IPS DF 6.9 (cell line): ENCODE data around the gene CFAP100.

Source experiments
- DNase-seq: peaks from one replicate; pipeline ENCODE4 v3.0.0-alpha.2; 2013; ENCODE audit warnings: low read depth, low spot score
- H3K27ac ChIP-seq: one replicate; pipeline ENCODE4 v1.5.1; 2013; ENCODE audit warnings: low read length, control low read depth
- H3K27me3 ChIP-seq: 2 replicates; pipeline ENCODE4 v1.6.1; 2013; ENCODE audit warnings: mild to moderate bottlenecking, low read length; ENCODE audit not compliant: control insufficient read depth, insufficient read depth
- H3K36me3 ChIP-seq: 2 replicates; pipeline ENCODE4 v1.6.1; 2013; ENCODE audit warnings: low read length; ENCODE audit not compliant: control insufficient read depth, insufficient read depth
- H3K4me1 ChIP-seq: 2 replicates; pipeline ENCODE4 v1.6.1; 2013; ENCODE audit warnings: low read length; ENCODE audit not compliant: control insufficient read depth, insufficient read depth
- H3K4me3 ChIP-seq: 2 replicates; pipeline ENCODE4 v1.5.1; 2013; ENCODE audit warnings: mild to moderate bottlenecking, low read length
- H3K9me3 ChIP-seq: 2 replicates; pipeline ENCODE4 v1.6.1; 2013; ENCODE audit warnings: low read length, inconsistent platforms; ENCODE audit not compliant: control insufficient read depth, insufficient read depth
- WGBS: extraction: QIAGEN DNeasy Blood & Tissue Kit; methylation state at CpG from one replicate; pipeline ENCODE4 v1.1.7; 2013; ENCODE audit warnings: mixed read lengths, missing lambda C conversion rate; ENCODE audit not compliant: insufficient read length, insufficient coverage; 5-methylcytosine and 5-hydroxymethylcytosine counted together

CFAP100 gene

GRCh38 chr3:126402666-126403302 is 8.1 kb downstream of the CFAP100 start:
- WGBS: no CpG with 5 or more reads among the region's 12 CpGs
- H3K27ac ChIP-seq: no peak overlapping the region

DNA sequence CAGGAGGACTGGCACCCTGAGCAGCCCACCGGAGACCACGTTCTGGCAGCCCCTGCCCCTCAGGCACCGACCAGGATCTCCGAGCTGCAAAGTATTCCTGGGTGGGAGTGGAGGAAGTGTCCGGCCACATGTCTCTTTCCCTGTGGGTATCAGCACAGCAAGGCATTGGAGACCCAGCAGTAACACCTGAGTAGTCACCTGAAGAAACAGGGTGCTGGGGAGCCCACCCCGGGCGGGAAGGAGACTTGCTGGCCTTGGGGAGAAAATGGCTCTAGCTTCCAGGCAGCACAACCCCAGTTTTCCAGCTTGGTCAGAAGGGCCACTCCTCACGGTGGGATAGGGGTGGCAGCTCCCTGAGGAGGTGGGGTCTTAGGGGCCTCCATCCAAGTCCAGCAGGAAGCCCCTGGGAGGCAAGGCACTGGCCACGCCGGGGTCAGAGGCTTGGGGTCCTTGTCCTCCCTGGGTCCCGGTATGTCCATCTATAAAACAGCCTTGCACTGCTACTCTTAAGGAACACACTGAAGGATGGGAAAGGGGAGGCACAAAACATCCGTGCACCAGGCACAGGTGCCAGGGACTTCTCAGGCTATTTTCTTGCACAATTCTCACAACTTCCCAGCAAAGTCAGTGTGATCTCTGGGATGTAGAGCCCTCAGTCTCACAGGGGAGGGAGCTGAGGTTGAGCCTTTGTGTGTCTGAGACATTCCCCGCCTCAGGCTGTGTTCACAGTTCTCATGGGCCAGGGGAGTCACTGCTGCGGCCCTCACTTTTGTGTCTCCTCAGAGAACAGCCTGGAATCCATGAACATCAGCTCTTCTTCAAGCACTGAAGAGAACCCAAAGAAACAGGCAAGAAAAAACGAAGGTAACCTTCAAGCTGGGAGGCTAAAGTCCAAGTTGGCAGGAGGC is 11.9 kb downstream of the CFAP100 start:
- H3K36me3 ChIP-seq: no peaks in the 10 kb centered on the region
- DNase-seq: no peak
- no peak overlapping the region for H3K27ac ChIP-seq
- WGBS: no CpG with 5 or more reads among the region's 15 CpGs
- H3K4me3 ChIP-seq: no peak overlapping the region
- no peaks in the 10 kb centered on the region for H3K9me3 ChIP-seq
- no peaks in the 10 kb centered on the region for H3K27me3 ChIP-seq
- H3K4me1 ChIP-seq: no peaks in the 10 kb centered on the region

More at GRCh38 chr3:126402666-126403302, 8.1 kb downstream of the CFAP100 start:
- H3K27me3 ChIP-seq: no peaks in the 10 kb centered on the region
- H3K36me3 ChIP-seq: no peaks in the 10 kb centered on the region
- DNase-seq: no peak
- no peaks in the 10 kb centered on the region for H3K4me1 ChIP-seq
- no peak overlapping the region for H3K4me3 ChIP-seq
- H3K9me3 ChIP-seq: no peaks in the 10 kb centered on the region

DNA sequence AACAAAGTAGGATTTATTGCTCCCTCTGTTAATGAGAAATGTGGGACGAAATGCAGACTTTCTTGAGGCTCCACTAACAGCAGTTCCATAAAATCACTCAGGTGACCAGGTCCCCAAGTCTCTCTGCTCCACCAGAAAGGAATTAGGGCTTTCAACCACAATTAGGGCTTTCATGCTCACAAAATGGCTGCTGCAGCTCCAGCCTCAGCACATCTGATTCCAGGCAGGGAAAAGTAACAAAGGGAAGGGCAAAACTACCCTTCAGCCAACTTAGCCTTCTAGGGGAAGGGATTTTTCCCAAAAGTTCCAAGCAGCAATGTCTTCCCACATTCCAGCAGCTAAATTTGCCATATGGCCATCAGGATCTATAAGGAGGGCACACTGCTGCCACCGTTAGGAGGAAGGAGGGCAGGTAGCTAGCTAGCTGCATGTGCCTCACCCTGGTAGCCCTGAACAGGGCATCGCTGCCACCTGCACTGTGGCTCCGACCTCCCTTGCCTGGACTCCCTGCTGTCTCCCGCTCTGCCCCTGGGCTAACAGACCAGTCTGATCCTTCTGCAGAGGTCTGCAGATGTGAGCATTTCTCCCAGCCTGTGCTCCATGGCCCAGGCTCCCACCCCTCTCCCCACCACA is 12.8 kb downstream of the CFAP100 start:
- no CpG with 5 or more reads among the region's 5 CpGs for WGBS
- Histone ChIP-seq H3K36me3 (no peaks in the 10 kb centered on the region), H3K9me3 (no peaks in the 10 kb centered on the region), H3K4me1 (no peaks in the 10 kb centered on the region), H3K4me3 (no peak overlapping the region), H3K27me3 (no peaks in the 10 kb centered on the region), H3K27ac (no peak overlapping the region)
- no peak for DNase-seq

DNA sequence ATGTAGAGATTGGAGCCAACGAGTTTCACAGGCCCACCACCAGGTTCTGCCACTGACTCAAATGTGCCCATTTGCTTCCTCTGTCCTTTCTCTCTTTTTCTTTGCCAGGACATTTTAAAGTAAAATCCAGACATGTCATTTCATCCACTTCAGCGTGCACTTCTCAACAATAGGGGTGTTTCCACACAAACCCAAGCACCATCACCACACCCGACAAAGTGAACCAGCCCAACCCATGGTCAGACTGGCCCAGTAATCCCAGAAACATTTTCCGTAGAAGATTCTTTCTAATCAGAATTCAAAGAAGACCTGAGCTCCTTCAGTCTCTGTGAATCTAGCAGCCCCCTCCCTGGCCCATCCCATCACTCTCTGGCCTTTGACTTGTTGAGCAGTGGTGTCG is 13.4 kb downstream of the CFAP100 start:
- DNase-seq: no peak
- no peak overlapping the region for H3K4me3 ChIP-seq
- no peak overlapping the region for H3K27ac ChIP-seq
- no peaks in the 10 kb centered on the region for H3K4me1 ChIP-seq
- no peaks in the 10 kb centered on the region for H3K9me3 ChIP-seq
- H3K36me3 ChIP-seq: no peaks in the 10 kb centered on the region
- H3K27me3 ChIP-seq: no peaks in the 10 kb centered on the region
- WGBS: no CpG with 5 or more reads among the region's 5 CpGs

- no peaks in the 10 kb centered on the region; the same call in 1 of the 2 replicates for H3K4me1 ChIP-seq
- no CpG with 5 or more reads among the region's 6 CpGs for WGBS
- H3K36me3 ChIP-seq: no peaks in the 10 kb centered on the region
- H3K27me3 ChIP-seq: no peaks in the 10 kb centered on the region
- no peak overlapping the region for H3K4me3 ChIP-seq
- H3K27ac ChIP-seq: no peak overlapping the region
- DNase-seq: no peak
- no peaks in the 10 kb centered on the region for H3K9me3 ChIP-seq
Measured at GRCh38 chr3:126412841-126413692, 18.4 kb downstream of the CFAP100 start.

- Histone ChIP-seq H3K9me3 (no peaks in the 10 kb centered on the region), H3K27ac (no peak overlapping the region), H3K27me3 (no peaks in the 10 kb centered on the region), H3K4me3 (no peak overlapping the region), H3K4me1 (no peaks in the 10 kb centered on the region; the same call in 1 of the 2 replicates), H3K36me3 (no peaks in the 10 kb centered on the region)
- no peak for DNase-seq
- no CpG with 5 or more reads among the region's 4 CpGs for WGBS
Measured at GRCh38 chr3:126413693-126414080, 19.0 kb downstream of the CFAP100 start.

GRCh38 chr3:126414406-126414805 is 19.7 kb downstream of the CFAP100 start:
- Histone ChIP-seq H3K9me3 (no peaks in the 10 kb centered on the region), H3K4me1 (no peaks in the 10 kb centered on the region; the same call in 1 of the 2 replicates), H3K36me3 (no peaks in the 10 kb centered on the region), H3K27ac (no peak overlapping the region), H3K27me3 (no peaks in the 10 kb centered on the region), H3K4me3 (no peak overlapping the region)
- DNase-seq: no peak
- WGBS: no CpG with 5 or more reads among the region's 11 CpGs

- DNase-seq: no peak
- no peaks in the 10 kb centered on the region for H3K27me3 ChIP-seq
- 100% methylated on average over 2 of the region's 12 CpGs for WGBS
Measured at GRCh38 chr3:126414961-126415660, 20.4 kb downstream of the CFAP100 start.

GRCh38 chr3:126415661-126416591 is 21.2 kb downstream of the CFAP100 start:
- no peak overlapping the region for H3K4me3 ChIP-seq
- no peak overlapping the region for H3K27ac ChIP-seq
- H3K27me3 ChIP-seq: no peaks in the 10 kb centered on the region
- peaks cover 7% of the 10 kb centered on the region for H3K4me1 ChIP-seq
- WGBS: no CpG with 5 or more reads among the region's 61 CpGs
- DNase-seq: no peak
- H3K9me3 ChIP-seq: no peaks in the 10 kb centered on the region
- no peaks in the 10 kb centered on the region for H3K36me3 ChIP-seq

More at GRCh38 chr3:126414961-126415660, 20.4 kb downstream of the CFAP100 start:
- no peak overlapping the region for H3K4me3 ChIP-seq
- no peaks in the 10 kb centered on the region for H3K36me3 ChIP-seq
- no peaks in the 10 kb centered on the region for H3K9me3 ChIP-seq
- peaks cover 3% of the 10 kb centered on the region for H3K4me1 ChIP-seq
- H3K27ac ChIP-seq: no peak overlapping the region
